SK-N-SH (cell line): ENCODE results near the gene MANSC4. TPM values are rescaled to one million over a fixed set of nuclear protein-coding genes. Genes with fewer than 3 reads are reported as not detected.

Experiments used
- CTCF ChIA-PET: fragments of 300-600, 350-600 bp; formaldehyde crosslinking; extraction: SDS; loops from one replicate; lab custom pipeline; 2021; lab: Yijun Ruan, JAX
- POLR2A ChIA-PET: fragments of 350-600 bp; sonication (Branson Sonifier 250); formaldehyde crosslinking; extraction: SDS; loops from one replicate; lab custom pipeline; 2020; ENCODE audit warnings: antibody characterized with exemption, inconsistent platforms; lab: Yijun Ruan, JAX
- DNase-seq: peaks from one replicate; pipeline ENCODE4 v3.0.0; 2012
- H2AFZ ChIP-seq: fragments of 200-600 bp; sonication (generic); 2 replicates; pipeline ENCODE4 v1.8.1; 2016; ENCODE audit warnings: antibody characterized with exemption, mild to moderate bottlenecking, low read depth
- H3F3A ChIP-seq: fragments of 200-600 bp; sonication (generic); replicated peaks from 2 replicates; pipeline ENCODE3; 2016; ENCODE audit warnings: antibody characterized with exemption, mild to moderate bottlenecking; ENCODE audit not compliant: insufficient read depth
- H3K27ac ChIP-seq, 2 experiments: fragments of 200-500 bp in 1 of 2; fragments of 200-600 bp in 1 of 2; sonication (Bioruptor generic) in 1 of 2; sonication (generic), shearing (Covaris generic) in 1 of 2; 2 replicates each; pipeline versions ENCODE4 v1.5.1 to v1.6.1; 2014 to 2016; ENCODE audit warnings: low read depth in 2 of 2, inconsistent platforms in 1 of 2, low read length in 1 of 2, mild to moderate bottlenecking in 1 of 2, mixed read lengths in 1 of 2
- H3K27me3 ChIP-seq: fragments of 200-600 bp; sonication (generic), shearing (Covaris generic); 2 replicates; pipeline ENCODE4 v1.6.1; 2016; ENCODE audit warnings: mixed run types; ENCODE audit not compliant: insufficient read depth
- H3K36me3 ChIP-seq, 2 experiments: fragments of 200-500 bp in 1 of 2; fragments of 200-600 bp in 1 of 2; sonication (Bioruptor generic) in 1 of 2; sonication (generic) in 1 of 2; replicated peaks in 1 of 2; 2 replicates each; pipeline versions ENCODE3 to v1.5.1; 2014 to 2016; ENCODE audit warnings: low read length in 1 of 2, mild to moderate bottlenecking in 1 of 2; ENCODE audit not compliant: insufficient read depth in 2 of 2, control insufficient read depth in 1 of 2
- H3K4me1 ChIP-seq, 2 experiments: fragments of 200-500 bp in 1 of 2; fragments of 200-600 bp in 1 of 2; sonication (Bioruptor generic) in 1 of 2; sonication (generic), shearing (Covaris generic) in 1 of 2; 2 replicates each; pipeline versions ENCODE4 v1.5.1 to v1.6.1; 2014 to 2016; ENCODE audit warnings: low read depth in 1 of 2, low read length in 1 of 2, mixed run types in 1 of 2; ENCODE audit not compliant: insufficient read depth in 2 of 2, control insufficient read depth in 1 of 2
- H3K4me2 ChIP-seq: fragments of 200-600 bp; sonication (generic), shearing (Covaris generic); 2 replicates; pipeline ENCODE4 v1.6.1; 2017; ENCODE audit warnings: mixed run types
- H3K4me3 ChIP-seq, 2 experiments: fragments of 200-500 bp in 1 of 2; fragments of 200-600 bp in 1 of 2; sonication (Bioruptor generic) in 1 of 2; sonication (generic), shearing (Covaris generic) in 1 of 2; 2 replicates each; pipeline versions ENCODE4 v1.5.1 to v1.8.1; 2014 to 2016; ENCODE audit warnings: low read depth in 2 of 2, inconsistent platforms in 1 of 2, low read length in 1 of 2, mild to moderate bottlenecking in 1 of 2, mixed read lengths in 1 of 2, moderate library complexity in 1 of 2
- H3K79me2 ChIP-seq: fragments of 200-600 bp; sonication (generic); 2 replicates; pipeline ENCODE4 v1.8.1; 2017; ENCODE audit warnings: mild to moderate bottlenecking; ENCODE audit not compliant: insufficient read depth
- H3K9ac ChIP-seq: fragments of 200-600 bp; sonication (generic); 2 replicates; pipeline ENCODE4 v1.6.1; 2017; ENCODE audit warnings: mixed run types
- H3K9me2 ChIP-seq: fragments of 200-600 bp; sonication (generic); 2 replicates; pipeline ENCODE4 v1.6.1; 2017; ENCODE audit warnings: mixed run types
- H3K9me3 ChIP-seq: fragments of 200-600 bp; sonication (generic); 2 replicates; pipeline ENCODE4 v1.6.1; 2017; ENCODE audit warnings: mixed run types, mild to moderate bottlenecking, moderate library complexity
- H4K20me1 ChIP-seq: fragments of 200-600 bp; sonication (generic); 2 replicates; pipeline ENCODE4 v1.6.1; 2017; ENCODE audit warnings: mild to moderate bottlenecking, mixed run types; ENCODE audit not compliant: insufficient read depth
- CTCF ChIP-seq: fragments of 200-600 bp; sonication (generic); IDR thresholded peaks from 2 replicates; pipeline ENCODE4 v1.6.1; 2017; ENCODE audit warnings: antibody characterized with exemption, mild to moderate bottlenecking, moderate library complexity
- ELF1 ChIP-seq: IDR thresholded peaks from 2 replicates; pipeline ENCODE4 v1.4.0; 2012
- EP300 ChIP-seq, 2 experiments: IDR thresholded peaks; 2 replicates each; pipeline versions ENCODE4 v1.4.0 to v1.6.1; 2012; ENCODE audit warnings: borderline replicate concordance in 1 of 2, low read depth in 1 of 2, low read length in 1 of 2
- EZH2phosphoT487 ChIP-seq: fragments of 200-600 bp; sonication (generic); IDR thresholded peaks from 2 replicates; pipeline ENCODE4 v1.6.1; 2017; ENCODE audit warnings: low read depth, mixed run types, mild to moderate bottlenecking, antibody characterized with exemption, moderate library complexity, borderline replicate concordance
- FOXM1 ChIP-seq: IDR thresholded peaks from 2 replicates; pipeline ENCODE4 v1.4.0; 2012; ENCODE audit warnings: low read depth, mild to moderate bottlenecking
- NRF1 ChIP-seq: IDR thresholded peaks from 2 replicates; pipeline ENCODE4 v1.6.1; 2012; ENCODE audit warnings: low read depth, mild to moderate bottlenecking, low read length
- RAD21 ChIP-seq: IDR thresholded peaks from 2 replicates; pipeline ENCODE4 v1.6.1; 2012; ENCODE audit warnings: mild to moderate bottlenecking, low read length
- SMC3 ChIP-seq: IDR thresholded peaks from 2 replicates; pipeline ENCODE4 v1.6.1; 2012; ENCODE audit warnings: low read depth, low read length, improper control_type of control experiment
- TEAD4 ChIP-seq: IDR thresholded peaks from 2 replicates; pipeline ENCODE4 v1.4.0; 2012; ENCODE audit warnings: mild to moderate bottlenecking, borderline replicate concordance; ENCODE audit not compliant: insufficient read depth
- USF1 ChIP-seq: IDR thresholded peaks from 2 replicates; pipeline ENCODE4 v1.4.0; 2012; ENCODE audit warnings: low read depth, borderline replicate concordance
- USF2 ChIP-seq: fragments of 150-350 bp; IDR thresholded peaks from 2 replicates; pipeline ENCODE4 v1.6.1; 2017; ENCODE audit warnings: antibody characterized with exemption, low read length, low read depth, borderline replicate concordance
- WGBS: methylation state at CpG from one replicate; pipeline ENCODE4 v1.1.6; 2017; ENCODE audit warnings: low lambda C conversion rate; 5-methylcytosine and 5-hydroxymethylcytosine counted together
- polyA plus RNA-seq, 3 experiments: library from polyadenylated mRNA; depleted of rRNA; stranded (reverse); fragments of >200 nt; gene quantifications; 2 replicates each; pipeline ENCODE4 v1.2.3, GENCODE V29; 2012
- TF ChIP-seq, protein P1 (sequence below): fragments of 150-350 bp; IDR thresholded peaks from 2 replicates; pipeline ENCODE4 v1.6.1; 2016; ENCODE audit warnings: mild to moderate bottlenecking, low read depth, low read length

Gene MANSC4
- polyA plus RNA-seq, 1 of the 3 experiments (the other 2 are of a cell fraction), result not detected

GRCh38 chr12:27733791-27734190, 46.2 kb downstream of the MANSC4 start:
- H3K4me1 ChIP-seq, result peaks cover 0 to 7% of the 10 kb centered on the region in 2 experiments; a peak in 2 of 4 replicates
- ChIA-PET CTCF (interaction anchor here (0.6 to 10.9 kb wide), 28 partner anchors 8 to 1139 kb away, joined by 3 to 92 read pairs (median 3); no protein-coding TSS in a partner anchor), POLR2A (no interaction called here)
- peaks cover 5% of the 10 kb centered on the region for H3F3A ChIP-seq
- H3K27ac ChIP-seq, result no peak overlapping the region
- DNase-seq, result no peak
- TF ChIP-seq EP300 (IDR thresholded peaks at IDR 0.05; ENCODE audit: borderline replicate concordance in 1 of 2, low read depth in 1 of 2, low read length in 1 of 2) (no peak), FOXM1 (no peak), ELF1 (no peak)
- no peaks in the 10 kb centered on the region for H3K9me2 ChIP-seq
- H3K9me3 ChIP-seq, result no peaks in the 10 kb centered on the region
- 98% methylated on average over 1 of the region's 1 CpG for WGBS
- H3K27me3 ChIP-seq, result no peaks in the 10 kb centered on the region
- peaks cover 11% of the 10 kb centered on the region; the same call in 1 of the 2 replicates for H3K79me2 ChIP-seq
- H3K36me3 ChIP-seq, result peaks cover 52 to 64% of the 10 kb centered on the region in 2 experiments
- no peak overlapping the region for H2AFZ ChIP-seq
- H3K9ac ChIP-seq, result no peak overlapping the region
- H3K4me2 ChIP-seq, result no peak overlapping the region
- H4K20me1 ChIP-seq, result no peaks in the 10 kb centered on the region
- no peak overlapping the region for H3K4me3 ChIP-seq

DNA sequence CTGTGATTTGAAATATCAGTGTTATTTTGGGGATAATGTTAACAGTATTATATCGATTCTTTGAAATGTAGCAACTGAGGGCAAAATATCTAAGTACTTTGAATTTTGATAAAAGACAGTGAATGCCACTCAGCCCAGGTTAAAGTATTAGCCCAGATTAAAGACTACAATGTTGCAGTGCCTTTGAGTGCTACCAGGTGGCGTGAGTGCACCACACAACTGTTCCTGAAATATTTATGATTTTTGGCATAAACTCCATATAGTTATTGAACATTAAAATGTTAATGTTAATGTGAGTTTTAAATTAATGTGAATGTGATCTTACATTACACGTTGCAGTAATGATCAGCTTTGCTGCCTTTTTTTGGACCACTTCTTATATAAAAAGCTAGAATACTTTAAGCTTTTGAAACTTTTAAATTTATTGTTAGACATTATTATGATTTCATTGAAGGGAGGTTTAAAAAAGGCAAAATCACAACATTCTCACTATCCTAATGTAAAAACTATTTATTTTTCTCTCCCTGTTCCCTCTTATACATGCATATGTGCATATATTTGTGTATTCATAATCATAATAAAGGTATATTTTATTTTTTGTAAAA, 46.9 kb downstream of the MANSC4 start:
- POLR2A ChIA-PET, result no interaction called here
- Histone ChIP-seq H3K79me2 (peaks cover 11% of the 10 kb centered on the region; the same call in 1 of the 2 replicates), H3K9ac (no peak overlapping the region), H3K27me3 (no peaks in the 10 kb centered on the region), H2AFZ (no peak overlapping the region), H3K27ac (no peak overlapping the region), H3K4me2 (no peak overlapping the region), H3K9me2 (no peaks in the 10 kb centered on the region), H3K9me3 (no peaks in the 10 kb centered on the region), H4K20me1 (no peaks in the 10 kb centered on the region), H3F3A (peaks cover 5% of the 10 kb centered on the region), H3K4me3 (no peak overlapping the region; a peak in 1 of 4 replicates), H3K4me1 (peaks cover 0 to 7% of the 10 kb centered on the region in 2 experiments; a peak in 2 of 4 replicates), H3K36me3 (peaks cover 48 to 60% of the 10 kb centered on the region in 2 experiments)
- peak; percentile 55 for DNase-seq
- WGBS, result 12% methylated on average over 3 of the region's 3 CpGs
- peak; percentile 86 for TF ChIP-seq SMC3
- TF ChIP-seq USF2, result no peak
- peak; percentile 95 for TF ChIP-seq RAD21
- 0 out of 2 replicates have a peak, but pooled peaks have one; percentile 10 for TF ChIP-seq NRF1
- TF ChIP-seq USF1, result no peak
- peak; percentile 97 for TF ChIP-seq CTCF
- TF ChIP-seq TEAD4, result no peak
- no peak for TF ChIP-seq EZH2phosphoT487
- TF ChIP-seq, protein P1, sequence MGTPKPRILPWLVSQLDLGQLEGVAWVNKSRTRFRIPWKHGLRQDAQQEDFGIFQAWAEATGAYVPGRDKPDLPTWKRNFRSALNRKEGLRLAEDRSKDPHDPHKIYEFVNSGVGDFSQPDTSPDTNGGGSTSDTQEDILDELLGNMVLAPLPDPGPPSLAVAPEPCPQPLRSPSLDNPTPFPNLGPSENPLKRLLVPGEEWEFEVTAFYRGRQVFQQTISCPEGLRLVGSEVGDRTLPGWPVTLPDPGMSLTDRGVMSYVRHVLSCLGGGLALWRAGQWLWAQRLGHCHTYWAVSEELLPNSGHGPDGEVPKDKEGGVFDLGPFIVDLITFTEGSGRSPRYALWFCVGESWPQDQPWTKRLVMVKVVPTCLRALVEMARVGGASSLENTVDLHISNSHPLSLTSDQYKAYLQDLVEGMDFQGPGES, result no peak
- CTCF ChIA-PET, result interaction anchor here (0.6 to 10.9 kb wide), 29 partner anchors 8 to 1140 kb away, joined by 3 to 92 read pairs (median 3); no protein-coding TSS in a partner anchor
